HG02943 (cell line): Measurements from ENCODE around the gene HSPA6.
"Not testable (repeated sequence)": the region's sequence is repeated elsewhere in the genome, so short reads cannot be mapped to it uniquely, and the experiment has no call there.

Experiments
- ATAC-seq: cut with Tn5 transposase; IDR thresholded peaks from one replicate; pipeline ENCODE4 v1.9.1; 2021; ENCODE audit warnings: mild to moderate bottlenecking, low read depth, moderate library complexity; ENCODE audit not compliant: unreplicated experiment

The HSPA6 gene

GRCh38 chr1:161502641-161503393 is 21.5 kb upstream of the HSPA6 start:
- ATAC-seq = no peak

DNA sequence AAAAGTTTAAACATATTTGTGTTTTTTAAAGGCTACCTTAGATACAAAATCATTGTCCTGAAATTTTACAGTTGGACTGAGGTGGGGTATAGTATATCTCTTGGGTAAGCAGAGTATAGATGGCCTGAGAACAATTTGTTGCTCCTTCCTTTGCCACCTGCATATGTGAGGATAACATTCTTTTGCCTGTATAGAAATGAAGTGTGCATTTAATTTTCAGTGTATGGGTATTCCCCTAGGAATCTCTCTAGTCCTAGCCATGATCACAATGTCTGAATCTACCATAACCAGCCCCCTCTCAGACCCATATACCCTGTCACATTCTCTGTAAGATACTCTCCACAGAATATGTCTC is 21.0 kb upstream of the HSPA6 start:
- no peak for ATAC-seq

DNA sequence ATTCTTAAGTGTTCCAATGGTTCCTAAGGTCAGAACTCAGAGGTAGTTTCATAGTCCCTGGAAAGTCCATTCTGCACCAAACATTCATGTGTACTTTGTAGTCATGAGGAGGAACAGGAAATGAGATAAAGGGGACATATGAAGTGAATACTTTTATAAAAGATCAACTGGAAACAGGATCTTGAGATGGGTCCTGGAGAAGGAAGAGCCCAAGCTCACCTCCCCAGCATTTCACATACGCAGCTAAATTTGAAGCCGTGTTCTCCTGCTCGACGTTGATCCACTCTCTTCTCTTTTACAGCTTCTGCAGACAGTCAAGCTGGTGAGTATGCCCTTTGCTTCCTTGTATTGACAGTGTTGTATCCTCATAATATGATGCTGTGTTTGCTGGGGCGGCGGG is 18.7 kb upstream of the HSPA6 start:
- no peak for ATAC-seq

DNA sequence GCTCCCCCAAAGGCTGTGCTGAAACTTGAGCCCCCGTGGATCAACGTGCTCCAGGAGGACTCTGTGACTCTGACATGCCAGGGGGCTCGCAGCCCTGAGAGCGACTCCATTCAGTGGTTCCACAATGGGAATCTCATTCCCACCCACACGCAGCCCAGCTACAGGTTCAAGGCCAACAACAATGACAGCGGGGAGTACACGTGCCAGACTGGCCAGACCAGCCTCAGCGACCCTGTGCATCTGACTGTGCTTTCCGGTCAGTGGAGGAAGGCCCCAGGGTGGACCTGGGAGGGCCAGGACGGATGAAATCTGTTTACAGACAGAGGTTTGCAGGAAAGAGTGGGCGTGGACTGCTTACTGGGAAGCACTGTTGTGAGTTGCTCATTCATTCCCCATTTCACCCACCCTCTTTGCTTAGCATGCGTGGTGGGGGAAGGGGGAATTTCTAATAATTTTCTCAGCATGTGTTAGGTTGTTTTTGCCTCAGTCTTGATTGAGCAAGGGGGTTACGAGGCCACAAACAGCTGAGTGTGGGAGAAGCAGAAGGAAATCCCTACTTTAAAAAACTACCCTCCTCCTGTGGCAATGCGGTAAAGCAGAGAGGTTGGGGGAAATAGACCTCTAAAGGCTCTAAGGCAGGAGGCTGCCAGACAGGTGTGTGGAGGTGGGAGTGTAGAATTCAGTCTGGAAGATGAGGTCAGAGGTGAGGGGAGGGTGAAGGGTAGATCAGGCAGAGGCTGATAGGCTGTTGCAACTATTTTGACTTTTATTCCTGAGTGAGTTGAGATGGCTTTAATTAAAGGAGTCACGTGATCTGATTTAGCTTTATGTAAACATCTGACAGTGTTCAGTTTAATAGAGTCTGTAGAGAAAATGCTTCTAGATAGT is 17.8 kb upstream of the HSPA6 start:
- no peak for ATAC-seq

DNA sequence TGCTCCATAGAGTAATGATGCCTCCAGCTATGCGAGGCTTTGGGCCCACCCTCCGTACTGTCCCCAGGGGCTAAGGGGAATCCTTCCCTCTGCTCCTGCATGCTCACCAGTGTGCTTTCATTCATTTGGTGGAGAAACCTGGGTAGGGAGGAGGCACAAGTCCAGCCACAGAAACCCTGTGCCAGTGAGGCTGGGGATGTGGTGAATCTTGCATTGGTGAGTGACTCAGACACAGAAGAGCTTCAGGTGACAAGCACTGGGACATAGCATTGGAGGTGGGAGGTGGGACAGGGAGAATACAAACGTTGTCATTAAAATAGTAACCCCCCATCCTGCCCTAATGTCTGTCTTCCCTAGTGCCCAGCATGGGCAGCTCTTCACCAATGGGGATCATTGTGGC is 13.9 kb upstream of the HSPA6 start:
- no peak for ATAC-seq

DNA sequence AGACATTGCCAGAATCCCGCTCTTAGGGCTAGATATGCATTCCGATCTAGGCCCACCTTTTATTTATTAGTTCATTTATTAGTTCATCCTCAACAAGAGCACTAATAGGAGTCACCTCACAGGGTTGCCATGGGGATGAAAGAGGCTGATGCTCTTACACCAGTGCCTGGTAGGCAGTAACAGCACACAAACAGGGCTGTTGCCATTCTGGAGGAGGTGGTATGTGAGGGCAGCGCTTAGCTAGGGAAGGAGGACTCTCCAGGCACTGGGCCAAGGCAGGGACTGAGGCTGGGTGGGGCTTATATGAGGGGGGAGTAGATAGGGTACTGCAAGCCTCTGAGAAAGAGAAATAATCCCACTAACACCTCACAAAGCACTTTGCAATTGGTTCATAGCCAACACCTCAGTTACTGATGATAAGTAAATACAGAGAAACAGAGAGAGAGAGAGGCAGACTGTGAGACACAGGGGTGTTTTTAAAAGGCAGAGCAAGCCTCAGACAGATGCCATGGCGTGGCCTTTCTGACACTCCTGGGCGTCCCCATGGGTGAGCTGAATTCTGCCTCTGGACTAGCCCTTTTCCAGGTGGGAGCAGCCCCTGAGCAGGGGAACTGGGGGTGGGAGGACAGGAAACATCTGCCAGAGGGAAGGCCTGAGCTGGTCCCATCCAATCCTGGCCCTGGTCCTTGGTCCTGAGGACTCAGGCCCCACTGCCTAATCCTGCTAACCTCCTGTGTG is 13.2 kb upstream of the HSPA6 start:
- no peak for ATAC-seq

- ATAC-seq = no peak
These were observed 12.6 kb upstream of the HSPA6 start for GRCh38 chr1:161511756-161512060.

- not testable (repeated sequence) for ATAC-seq
These were observed 11.5 kb upstream of the HSPA6 start for GRCh38 chr1:161512636-161513447.

- ATAC-seq = not testable (repeated sequence)
These were observed 10.9 kb upstream of the HSPA6 start for GRCh38 chr1:161513448-161513780.

- not testable (repeated sequence) for ATAC-seq
These were observed 10.4 kb upstream of the HSPA6 start for GRCh38 chr1:161513953-161514352.

DNA sequence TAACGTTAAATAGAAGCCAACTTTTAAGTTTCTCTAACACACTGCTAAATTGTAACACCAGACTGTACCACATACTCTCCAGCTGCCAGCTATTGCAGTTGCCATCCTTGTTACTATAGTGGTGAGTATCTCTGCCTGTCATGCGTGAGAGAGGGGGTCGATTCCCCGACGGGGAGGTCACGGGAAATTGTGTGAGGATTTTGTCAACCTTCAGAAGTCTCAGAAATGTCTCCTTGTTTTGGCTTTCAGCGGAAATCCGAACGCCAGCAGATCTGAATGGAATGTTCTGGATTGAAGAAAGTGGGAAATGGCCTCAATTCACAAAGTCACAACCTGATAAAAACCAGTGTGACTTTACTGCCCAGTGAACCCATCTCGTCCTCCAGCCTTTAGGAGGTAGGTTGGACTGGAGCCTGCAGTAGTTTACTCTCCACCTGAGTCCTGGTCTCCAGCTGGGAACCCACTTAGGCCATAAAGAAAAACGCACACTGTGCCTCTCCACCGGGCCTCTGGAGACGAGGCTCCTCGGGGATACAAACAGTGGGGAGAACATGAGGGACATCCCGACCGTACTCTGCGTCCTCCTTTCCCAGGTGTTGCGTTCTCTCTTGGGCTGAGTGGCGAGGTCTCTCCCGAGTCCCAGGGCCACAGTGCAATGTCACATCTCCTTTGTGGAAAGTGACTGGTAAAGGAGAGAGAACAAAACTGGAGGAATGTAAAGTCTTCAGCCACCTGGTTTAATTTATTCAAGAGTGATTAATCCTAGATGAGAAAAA is 1.1 kb upstream of the HSPA6 start:
- not testable (repeated sequence) for ATAC-seq

DNA sequence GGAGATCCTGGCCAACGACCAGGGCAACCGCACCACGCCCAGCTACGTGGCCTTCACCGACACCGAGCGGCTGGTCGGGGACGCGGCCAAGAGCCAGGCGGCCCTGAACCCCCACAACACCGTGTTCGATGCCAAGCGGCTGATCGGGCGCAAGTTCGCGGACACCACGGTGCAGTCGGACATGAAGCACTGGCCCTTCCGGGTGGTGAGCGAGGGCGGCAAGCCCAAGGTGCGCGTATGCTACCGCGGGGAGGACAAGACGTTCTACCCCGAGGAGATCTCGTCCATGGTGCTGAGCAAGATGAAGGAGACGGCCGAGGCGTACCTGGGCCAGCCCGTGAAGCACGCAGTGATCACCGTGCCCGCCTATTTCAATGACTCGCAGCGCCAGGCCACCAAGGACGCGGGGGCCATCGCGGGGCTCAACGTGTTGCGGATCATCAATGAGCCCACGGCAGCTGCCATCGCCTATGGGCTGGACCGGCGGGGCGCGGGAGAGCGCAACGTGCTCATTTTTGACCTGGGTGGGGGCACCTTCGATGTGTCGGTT is 477 bp downstream of the HSPA6 start:
- ATAC-seq = peak; percentile 21

DNA sequence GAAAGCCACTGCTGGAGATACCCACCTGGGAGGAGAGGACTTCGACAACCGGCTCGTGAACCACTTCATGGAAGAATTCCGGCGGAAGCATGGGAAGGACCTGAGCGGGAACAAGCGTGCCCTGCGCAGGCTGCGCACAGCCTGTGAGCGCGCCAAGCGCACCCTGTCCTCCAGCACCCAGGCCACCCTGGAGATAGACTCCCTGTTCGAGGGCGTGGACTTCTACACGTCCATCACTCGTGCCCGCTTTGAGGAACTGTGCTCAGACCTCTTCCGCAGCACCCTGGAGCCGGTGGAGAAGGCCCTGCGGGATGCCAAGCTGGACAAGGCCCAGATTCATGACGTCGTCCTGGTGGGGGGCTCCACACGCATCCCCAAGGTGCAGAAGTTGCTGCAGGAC is 981 bp downstream of the HSPA6 start:
- not testable (repeated sequence) for ATAC-seq

DNA sequence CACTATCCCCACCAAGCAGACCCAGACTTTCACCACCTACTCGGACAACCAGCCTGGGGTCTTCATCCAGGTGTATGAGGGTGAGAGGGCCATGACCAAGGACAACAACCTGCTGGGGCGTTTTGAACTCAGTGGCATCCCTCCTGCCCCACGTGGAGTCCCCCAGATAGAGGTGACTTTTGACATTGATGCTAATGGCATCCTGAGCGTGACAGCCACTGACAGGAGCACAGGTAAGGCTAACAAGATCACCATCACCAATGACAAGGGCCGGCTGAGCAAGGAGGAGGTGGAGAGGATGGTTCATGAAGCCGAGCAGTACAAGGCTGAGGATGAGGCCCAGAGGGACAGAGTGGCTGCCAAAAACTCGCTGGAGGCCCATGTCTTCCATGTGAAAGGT is 1.6 kb downstream of the HSPA6 start:
- ATAC-seq = not testable (repeated sequence)

GRCh38 chr1:161528550-161528949 is 4.2 kb downstream of the HSPA6 start:
- ATAC-seq = not testable (repeated sequence)

DNA sequence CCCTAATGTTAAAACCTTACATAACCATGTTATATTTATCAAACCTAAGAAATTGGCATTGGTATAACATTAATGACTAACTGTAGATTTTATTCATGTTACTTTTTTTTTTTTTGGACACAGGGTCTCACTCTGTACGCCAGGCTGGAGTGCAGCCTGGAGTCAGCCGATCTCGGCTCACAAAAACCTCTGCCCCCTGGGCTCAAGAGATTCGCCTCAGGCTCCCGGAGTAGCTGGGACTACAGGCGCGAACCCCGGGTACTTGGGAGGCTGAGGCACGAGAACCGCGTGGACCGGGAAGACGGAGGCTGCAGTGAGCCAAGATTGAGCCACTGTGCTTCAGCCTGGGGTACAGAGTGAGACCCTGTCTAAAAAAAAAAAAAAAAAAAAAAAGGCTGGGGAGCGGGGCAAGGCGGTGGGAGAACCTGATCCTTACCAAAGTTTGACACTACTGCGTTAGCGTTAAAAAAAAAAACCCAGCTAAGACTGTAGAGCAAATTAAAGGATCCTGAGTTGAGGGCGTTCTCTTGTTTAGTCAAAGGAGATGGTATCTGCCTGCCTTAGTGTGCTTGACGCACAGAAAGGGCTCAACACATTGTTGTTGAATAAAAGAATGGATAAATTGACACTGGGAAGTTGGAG is 5.2 kb downstream of the HSPA6 start:
- not testable (repeated sequence) for ATAC-seq

DNA sequence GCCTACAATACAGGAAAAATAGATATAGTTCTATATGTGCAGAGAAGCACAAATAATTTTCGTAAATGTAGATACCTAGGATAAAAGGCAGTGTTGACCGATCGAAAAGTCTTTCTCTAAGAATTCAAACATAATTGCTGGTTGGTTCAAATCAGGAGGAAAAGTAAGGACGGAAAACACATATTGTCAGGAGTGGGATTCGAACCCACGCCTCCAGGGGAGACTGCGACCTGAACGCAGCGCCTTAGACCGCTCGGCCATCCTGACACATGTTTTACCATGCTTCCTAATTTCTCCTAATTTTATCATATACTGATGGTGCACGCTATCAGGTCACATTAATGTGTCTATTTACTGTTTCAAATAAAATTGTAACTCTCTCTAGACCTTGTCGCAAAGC is 5.8 kb downstream of the HSPA6 start:
- peak; percentile 41 for ATAC-seq

- peak; percentile 85 for ATAC-seq
These were observed 6.6 kb downstream of the HSPA6 start for GRCh38 chr1:161530671-161531641.
